Measurements from ENCODE around the gene TCF7L2. TPM values are rescaled to one million over a fixed set of nuclear protein-coding genes. Genes with fewer than 3 reads are reported as not detected.

TCF7L2 gene
- total RNA-seq, 1 experiment from 2014 or later, result 16.1 TPM

- Histone ChIP-seq H3K27me3 (ENCODE audit: low read length) (no peaks in the 10 kb centered on the region), H3K27ac (ENCODE audit: low read length) (no peak overlapping the region), H3K4me3 (ENCODE audit: low read length) (no peak overlapping the region), H3K79me2 (ENCODE audit: low read length) (peaks cover 92% of the 10 kb centered on the region), H3K9me2 (replicated peaks; ENCODE audit: low read length) (no peaks in the 10 kb centered on the region), H3F3A (ENCODE audit: low read length, unreplicated experiment) (no peaks in the 10 kb centered on the region), H3K36me3 (ENCODE audit: low read depth, low read length) (no peaks in the 10 kb centered on the region), H3K4me2 (ENCODE audit: low read length) (no peak overlapping the region), H3K9me3 (ENCODE audit: low read length) (no peaks in the 10 kb centered on the region), H3K4me1 (ENCODE audit: insufficient read depth, low read length) (no peaks in the 10 kb centered on the region), H3K9ac (ENCODE audit: low read length) (no peak overlapping the region), H4K20me1 (ENCODE audit: low read length) (peaks cover 23% of the 10 kb centered on the region; the same call in 1 of the 2 replicates), H2AFZ (ENCODE audit: low read length) (no peak overlapping the region)
- CTCF ChIA-PET, result no interaction called here
- no peak for TF ChIP-seq CTCF (conservative IDR thresholded peaks at IDR 0.05; ENCODE audit: low read depth, low read length)
- no peak for TF ChIP-seq EZH2 (IDR thresholded peaks at IDR 0.05; ENCODE audit: low read length, unreplicated experiment)
- no peak for TF ChIP-seq EZH2phosphoT487 (IDR thresholded peaks at IDR 0.05; ENCODE audit: borderline replicate concordance, low read length)
- DNase-seq (no peak), ATAC-seq (no peak)
- intact Hi-C loops (cut with micrococcal nuclease), result no loop called here
- no TSS peak for BruUV-seq (replicated peaks)
- POLR2A ChIA-PET (ENCODE audit: unreplicated experiment), result no interaction called here
Measured at GRCh38 chr10:113015201-113015600, 65.2 kb downstream of the TCF7L2 start.

- H3K9ac ChIP-seq (ENCODE audit: low read length), result no peak overlapping the region
- H3K4me3 ChIP-seq (ENCODE audit: low read length), result no peak overlapping the region
- ChIA-PET CTCF (no interaction called here), POLR2A (ENCODE audit: unreplicated experiment) (no interaction called here)
- H3K27ac ChIP-seq (ENCODE audit: low read length), result no peak overlapping the region
- peaks cover 92% of the 10 kb centered on the region for H3K79me2 ChIP-seq (ENCODE audit: low read length)
- DNase-seq (no peak), ATAC-seq (no peak)
- BruUV-seq (replicated peaks), result no TSS peak
- H2AFZ ChIP-seq (ENCODE audit: low read length), result no peak overlapping the region
- H3K9me2 ChIP-seq (replicated peaks; ENCODE audit: low read length), result no peaks in the 10 kb centered on the region
- no peaks in the 10 kb centered on the region for H3K9me3 ChIP-seq (ENCODE audit: low read length)
- H3K36me3 ChIP-seq (ENCODE audit: low read depth, low read length), result no peaks in the 10 kb centered on the region
- H3K27me3 ChIP-seq (ENCODE audit: low read length), result no peaks in the 10 kb centered on the region
- TF ChIP-seq EZH2 (IDR thresholded peaks at IDR 0.05; ENCODE audit: low read length, unreplicated experiment), result no peak
- no peak for TF ChIP-seq CTCF (conservative IDR thresholded peaks at IDR 0.05; ENCODE audit: low read depth, low read length)
- TF ChIP-seq EZH2phosphoT487 (IDR thresholded peaks at IDR 0.05; ENCODE audit: borderline replicate concordance, low read length), result no peak
- H3F3A ChIP-seq (ENCODE audit: low read length, unreplicated experiment), result no peaks in the 10 kb centered on the region
- intact Hi-C loops (cut with micrococcal nuclease), result no loop called here
- H3K4me1 ChIP-seq (ENCODE audit: insufficient read depth, low read length), result no peaks in the 10 kb centered on the region
- peaks cover 12% of the 10 kb centered on the region; the same call in 1 of the 2 replicates for H4K20me1 ChIP-seq (ENCODE audit: low read length)
- H3K4me2 ChIP-seq (ENCODE audit: low read length), result no peak overlapping the region
Measured at GRCh38 chr10:113017376-113017775, 67.3 kb downstream of the TCF7L2 start.

- DNase-seq (no peak), ATAC-seq (no peak)
- no peaks in the 10 kb centered on the region for H3K9me3 ChIP-seq (ENCODE audit: low read length)
- no peaks in the 10 kb centered on the region for H3K4me1 ChIP-seq (ENCODE audit: insufficient read depth, low read length)
- H3K4me3 ChIP-seq (ENCODE audit: low read length), result no peak overlapping the region
- TF ChIP-seq CTCF (conservative IDR thresholded peaks at IDR 0.05; ENCODE audit: low read depth, low read length) (no peak), EZH2phosphoT487 (IDR thresholded peaks at IDR 0.05; ENCODE audit: borderline replicate concordance, low read length) (no peak), EZH2 (IDR thresholded peaks at IDR 0.05; ENCODE audit: low read length, unreplicated experiment) (no peak)
- H3K4me2 ChIP-seq (ENCODE audit: low read length), result no peak overlapping the region
- no peaks in the 10 kb centered on the region for H3K9me2 ChIP-seq (replicated peaks; ENCODE audit: low read length)
- H3K79me2 ChIP-seq (ENCODE audit: low read length), result peaks cover 91% of the 10 kb centered on the region
- CTCF ChIA-PET, result no interaction called here
- peaks cover 9% of the 10 kb centered on the region; the same call in 1 of the 2 replicates for H4K20me1 ChIP-seq (ENCODE audit: low read length)
- H3K27ac ChIP-seq (ENCODE audit: low read length), result no peak overlapping the region
- POLR2A ChIA-PET (ENCODE audit: unreplicated experiment), result no interaction called here
- H2AFZ ChIP-seq (ENCODE audit: low read length), result no peak overlapping the region
- H3K36me3 ChIP-seq (ENCODE audit: low read depth, low read length), result no peaks in the 10 kb centered on the region
- no peaks in the 10 kb centered on the region for H3F3A ChIP-seq (ENCODE audit: low read length, unreplicated experiment)
- H3K27me3 ChIP-seq (ENCODE audit: low read length), result no peaks in the 10 kb centered on the region
- no peak overlapping the region for H3K9ac ChIP-seq (ENCODE audit: low read length)
- intact Hi-C loops (cut with micrococcal nuclease), result no loop called here
- BruUV-seq (replicated peaks), result no TSS peak
Measured at GRCh38 chr10:113018034-113018433, 68.0 kb downstream of the TCF7L2 start.

Measured in PC-3 (cell line).